Activated gamma-delta T cell (primary cell): ENCODE measurements around the gene COMTD1.

Experiments
- DNase-seq: peaks from one replicate; lab custom pipeline; 2025; lab: John Stamatoyannopoulos, UW

The COMTD1 gene

DNA sequence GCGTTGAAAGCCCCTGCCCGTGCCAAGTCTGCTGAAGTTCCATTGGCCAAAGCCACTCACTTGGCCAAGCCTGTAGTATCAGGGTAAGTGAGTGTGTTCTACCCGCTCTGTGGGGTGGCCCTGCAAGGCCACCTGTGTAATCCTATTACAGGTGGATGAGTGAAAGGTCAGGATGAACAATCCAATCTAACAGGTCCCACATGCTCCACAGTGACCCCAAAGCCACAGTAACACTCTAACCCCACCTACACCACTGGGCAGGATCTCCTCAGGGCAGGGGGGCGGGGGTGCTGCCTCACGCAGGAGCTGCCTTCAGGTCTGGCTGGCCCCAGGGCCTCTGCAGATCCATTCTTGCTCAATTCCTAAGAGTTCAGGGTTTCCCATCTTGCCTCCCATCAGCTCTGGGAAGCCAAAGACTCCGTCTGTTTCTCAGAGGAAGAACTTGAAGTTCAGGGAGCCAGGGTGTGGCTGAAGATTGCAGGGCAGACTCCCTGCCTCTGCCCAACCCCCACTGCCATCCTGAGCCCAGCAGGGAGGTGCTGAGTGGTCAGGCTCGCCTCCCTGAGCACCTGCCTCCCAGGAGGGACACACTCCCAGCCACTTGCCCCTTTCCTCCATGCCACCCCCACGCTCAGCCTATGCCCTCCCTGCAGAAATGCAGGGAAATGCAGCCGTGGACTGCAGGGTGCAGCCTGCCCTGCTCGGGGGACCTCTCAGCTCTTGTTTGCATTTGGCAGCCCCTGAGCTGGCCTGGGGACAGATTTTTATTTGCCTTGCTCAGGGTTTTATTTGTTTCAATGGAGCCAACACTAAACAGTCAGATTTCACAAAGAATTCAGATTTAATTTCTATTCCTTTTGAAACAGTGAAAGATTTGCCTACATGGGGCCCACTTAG lies 9.8 kb upstream of the COMTD1 start:
- no peak for DNase-seq

DNA sequence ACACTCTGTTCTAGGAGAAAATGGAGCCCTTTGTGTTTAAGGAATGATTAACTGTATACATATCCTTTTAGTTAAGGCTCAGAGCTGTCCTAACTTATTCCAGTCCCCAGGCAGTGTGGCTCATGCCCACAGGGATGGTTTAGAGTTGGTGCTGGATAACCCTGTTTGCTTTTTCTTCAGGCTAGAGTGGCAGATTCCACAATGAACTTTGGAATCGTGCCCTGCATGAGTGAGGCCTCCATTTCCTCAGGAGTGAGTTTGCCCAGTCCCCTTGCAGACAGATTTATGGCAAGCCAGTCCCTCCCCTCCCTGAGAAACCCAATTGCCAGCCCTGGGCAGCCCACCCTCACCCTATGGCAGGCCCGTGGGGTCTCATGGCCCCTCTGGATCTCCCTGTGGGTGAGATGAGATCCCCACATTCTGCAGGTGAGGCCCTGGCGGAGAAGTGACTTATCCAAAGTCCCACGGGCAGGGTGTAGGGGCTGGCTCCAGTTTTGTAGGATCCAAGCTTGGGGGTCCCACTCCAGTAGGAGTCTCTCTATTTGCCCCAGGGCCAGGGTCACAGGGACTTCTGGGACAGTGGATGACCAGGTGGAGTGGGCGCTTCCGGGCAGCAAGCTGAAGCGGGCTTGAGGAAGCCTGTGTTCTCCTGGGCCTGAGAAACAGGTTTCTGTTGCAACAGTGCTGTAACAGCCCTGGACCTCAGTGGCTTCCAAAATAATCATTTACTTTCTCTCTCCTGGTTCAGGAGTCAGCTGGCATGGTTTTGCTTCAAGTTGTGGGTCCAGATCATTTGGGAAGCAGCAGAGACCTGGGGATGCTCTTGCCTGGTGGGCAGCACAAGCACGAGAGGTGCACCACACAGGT lies 9.0 kb upstream of the COMTD1 start:
- DNase-seq, result no peak

DNA sequence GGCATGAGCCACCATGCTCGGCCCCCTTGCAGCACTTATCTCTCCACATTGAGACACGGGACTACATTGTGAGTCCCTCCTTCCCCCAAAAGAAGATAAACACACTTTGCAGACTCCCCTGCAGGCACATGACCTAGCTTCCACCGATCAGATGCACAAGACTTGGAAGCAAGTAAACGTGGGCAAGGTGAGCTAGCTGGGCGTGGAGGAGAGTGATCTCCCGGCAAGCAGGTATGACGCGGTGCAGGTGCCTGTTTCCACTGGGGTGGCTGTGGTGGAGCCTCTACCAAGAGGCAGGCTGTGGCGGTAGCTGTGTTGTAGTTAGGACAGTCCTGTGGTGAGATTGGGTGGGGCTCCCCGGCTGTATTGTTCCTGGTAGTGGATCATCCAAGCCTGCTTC lies 7.7 kb upstream of the COMTD1 start:
- DNase-seq, result no peak

DNA sequence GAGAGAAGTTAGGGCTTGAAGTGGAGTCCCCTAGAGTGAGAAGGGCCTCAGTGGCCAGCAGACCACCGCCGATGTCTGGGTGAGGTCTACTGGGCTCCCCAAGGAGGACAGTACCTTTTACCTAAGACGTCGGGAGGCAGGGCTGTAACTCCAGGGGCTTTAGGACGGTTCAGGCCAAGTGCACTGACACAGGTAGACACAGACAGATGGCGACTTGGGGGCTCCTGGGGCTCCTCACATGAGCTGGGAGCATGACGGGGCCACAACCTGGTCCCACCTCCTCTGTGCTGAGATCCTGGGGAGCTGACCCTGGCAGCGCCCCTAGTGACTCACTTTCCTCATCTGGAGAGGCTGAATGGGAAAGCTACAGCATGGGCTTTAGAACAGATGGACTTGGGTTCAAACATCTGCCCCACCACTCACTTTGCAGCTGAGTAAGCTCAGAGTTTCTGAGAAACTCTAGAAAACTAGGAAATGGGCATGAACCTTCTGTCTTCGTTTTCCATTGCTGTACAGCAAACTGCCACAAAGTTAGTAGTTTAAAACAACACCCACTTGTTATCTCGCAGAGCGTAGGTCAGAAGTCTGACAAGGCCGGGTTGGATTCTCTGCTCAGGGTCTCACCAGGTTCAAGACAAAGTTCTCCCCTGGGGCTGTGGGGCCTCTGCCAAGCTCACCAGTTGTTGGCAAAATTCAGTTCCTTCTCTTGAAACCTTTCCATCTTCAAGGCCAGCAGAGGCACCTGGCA lies 4.7 kb upstream of the COMTD1 start:
- DNase-seq, result no peak

DNA sequence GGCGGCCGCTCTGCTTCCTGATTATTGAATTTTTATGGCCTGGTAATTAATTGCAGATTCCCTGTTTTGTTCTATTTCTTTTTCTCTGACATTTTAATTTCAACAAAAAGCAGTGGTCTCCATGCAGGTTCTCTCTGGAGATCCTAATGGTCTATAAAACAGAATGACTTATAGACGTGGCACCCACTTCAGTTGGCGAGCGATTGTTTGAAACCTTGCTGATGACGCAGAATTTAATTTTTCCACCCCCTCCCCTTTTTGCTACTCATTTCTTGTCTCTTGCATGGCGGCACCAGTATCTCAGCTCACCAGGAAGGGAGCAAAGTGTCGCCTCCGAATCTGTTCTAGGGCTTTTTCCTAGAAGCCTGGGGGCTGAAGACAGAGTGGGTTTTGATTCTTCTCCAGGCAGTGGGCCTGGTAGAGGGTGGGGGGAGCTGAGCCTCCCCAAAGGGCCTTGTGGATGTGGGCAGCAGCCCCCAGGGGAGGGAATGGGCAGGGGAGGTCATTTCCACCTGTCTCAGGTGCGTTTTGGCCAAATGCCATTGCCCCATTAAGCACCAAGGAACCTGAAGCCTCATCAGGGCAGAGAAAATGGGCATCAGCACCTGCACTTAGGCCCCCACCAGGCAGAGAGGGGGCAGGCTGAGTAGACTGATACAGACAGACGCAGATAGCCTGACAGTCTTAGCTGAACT lies 3.5 kb upstream of the COMTD1 start:
- DNase-seq, result no peak

DNA sequence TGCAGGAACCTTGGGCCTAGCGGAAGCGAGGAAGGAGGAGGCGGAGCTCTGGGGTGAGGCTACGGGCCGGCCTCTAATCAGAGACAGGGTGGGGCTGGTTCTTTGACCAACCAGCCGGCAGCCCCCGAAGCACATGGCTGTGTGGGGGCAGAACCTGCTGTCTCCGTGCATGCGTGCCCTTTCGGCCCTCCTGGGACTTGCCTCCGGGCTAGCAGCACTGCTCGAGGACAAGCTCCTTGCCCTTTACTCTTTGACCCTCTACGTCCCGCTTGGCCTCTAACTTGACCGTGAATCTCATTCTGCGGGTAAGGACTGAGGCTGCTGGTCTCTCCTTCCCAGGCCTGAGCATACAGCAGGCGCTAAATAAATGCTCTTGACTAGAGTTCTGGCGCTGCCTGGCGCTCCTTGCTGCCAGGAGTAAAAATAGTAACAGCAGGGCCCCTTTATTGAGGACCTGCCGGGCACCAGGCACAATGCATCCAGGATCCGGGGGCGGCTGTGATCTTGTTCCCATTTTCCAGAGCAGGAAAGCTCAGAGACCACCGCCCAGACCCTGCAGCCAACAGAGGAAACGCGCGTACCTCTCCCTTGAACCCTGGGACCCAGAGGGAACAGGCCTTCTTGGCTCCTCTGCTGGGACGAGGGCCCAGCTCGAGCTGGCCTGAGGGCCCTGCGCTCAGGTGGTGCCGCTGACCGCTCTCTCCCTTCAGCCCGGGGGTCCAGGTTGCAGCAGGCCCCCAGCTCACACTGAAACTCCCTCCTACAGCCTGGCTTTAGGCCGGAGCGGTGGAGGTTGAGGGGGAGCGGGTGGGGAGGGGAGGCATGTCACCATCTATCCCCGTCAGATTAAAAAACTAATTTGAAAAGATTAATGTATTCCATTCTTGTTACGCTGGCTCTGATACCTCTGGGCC lies 2.7 kb upstream of the COMTD1 start:
- no peak for DNase-seq

DNA sequence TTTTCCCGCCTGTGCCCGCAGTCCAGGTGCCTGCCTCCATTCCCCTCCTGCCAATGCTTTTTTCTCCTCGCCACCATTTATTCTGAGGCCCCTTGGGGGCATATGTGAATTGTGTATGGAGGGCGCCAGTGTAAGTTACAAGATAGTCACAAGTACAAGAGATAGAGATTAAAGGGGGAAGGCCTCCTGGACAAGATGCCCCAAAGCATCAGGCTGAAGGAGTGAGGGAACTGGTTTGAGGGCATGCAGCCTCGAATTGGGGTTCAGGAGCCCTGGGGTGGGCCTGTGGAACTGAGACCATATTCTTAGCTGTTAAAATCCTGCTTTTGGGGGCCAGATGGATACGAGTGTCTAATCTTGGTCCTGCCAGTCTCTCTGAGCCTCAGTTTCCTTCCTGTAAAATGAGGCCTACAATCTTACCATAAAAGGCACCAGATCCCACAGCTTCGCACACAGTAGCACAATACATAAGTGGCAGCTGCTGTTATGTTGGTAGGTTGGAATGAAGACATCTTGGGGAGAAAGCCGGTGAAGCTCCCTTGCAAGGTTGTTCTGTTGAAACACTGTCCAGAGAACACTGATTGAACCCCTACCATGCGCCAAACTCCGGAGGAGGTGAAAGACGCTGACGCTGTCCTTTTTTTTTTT lies 545 bp upstream of the COMTD1 start:
- no peak for DNase-seq

DNA sequence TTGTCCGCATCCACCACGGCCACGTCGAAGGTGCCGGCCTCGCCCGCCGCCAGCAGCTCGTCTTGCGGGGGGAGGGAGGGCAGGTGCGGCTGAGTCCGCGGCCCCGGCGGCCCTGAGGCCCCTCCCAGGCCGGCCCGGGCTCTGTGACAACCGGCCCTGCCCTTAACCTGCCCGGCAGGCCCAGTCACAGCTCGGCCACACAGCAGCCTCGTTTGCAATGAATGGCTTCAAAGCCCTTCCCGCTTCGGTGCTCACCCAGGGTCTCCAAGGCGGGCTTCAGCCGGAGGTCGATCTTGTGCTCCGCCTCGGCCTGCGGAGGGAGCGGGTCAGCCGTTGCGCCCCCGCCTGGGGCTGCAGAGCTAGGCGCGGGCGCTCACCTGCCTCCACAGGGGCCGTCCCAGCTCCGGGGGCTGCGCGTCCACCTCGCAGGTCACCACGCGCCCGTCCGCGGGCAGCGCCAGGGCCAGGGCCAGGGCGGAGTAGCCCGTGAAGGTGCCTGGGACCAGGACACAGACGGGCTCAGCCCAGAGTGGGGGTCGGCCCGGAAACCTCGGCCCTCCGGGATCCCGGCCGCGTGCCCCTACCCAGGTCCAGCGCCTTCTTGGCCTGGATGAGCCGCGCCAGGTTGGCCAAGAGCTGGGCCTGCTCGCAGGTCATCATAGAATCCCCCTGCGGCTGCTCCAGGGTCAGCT lies 928 bp downstream of the COMTD1 start:
- peak; percentile 25 for DNase-seq

DNA sequence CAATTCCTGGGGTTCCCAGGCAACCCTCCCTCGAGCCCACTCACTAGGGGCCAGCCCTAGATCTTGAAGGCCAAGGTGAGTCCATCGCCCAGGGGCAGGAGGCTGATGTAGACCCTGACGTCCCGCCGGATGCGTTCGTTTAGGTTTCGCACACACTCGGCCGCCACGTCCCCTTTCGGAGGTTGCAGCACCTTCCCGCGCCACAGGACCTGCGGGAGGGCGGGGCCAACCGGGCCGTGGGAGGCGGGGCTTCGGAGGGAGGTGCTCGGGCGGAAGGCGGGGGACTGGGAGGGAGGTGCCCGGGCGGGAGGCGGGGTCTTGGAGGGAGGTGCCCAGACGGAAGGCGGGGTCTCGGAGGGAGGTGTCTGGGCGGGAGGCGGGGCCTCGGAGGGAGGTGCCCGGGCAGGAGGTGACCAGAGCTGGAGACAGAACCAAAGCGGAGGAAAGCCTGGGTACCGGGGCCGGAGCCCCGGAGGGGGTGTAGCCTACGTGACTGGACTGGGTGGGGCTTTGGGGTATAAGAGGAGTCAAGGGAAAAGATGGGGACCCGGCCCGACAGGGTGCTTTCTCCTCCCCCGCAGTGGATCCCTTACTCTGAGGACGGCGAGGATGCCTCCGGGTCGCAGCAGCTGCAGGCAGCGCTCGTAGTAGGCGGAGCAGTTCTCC lies 1.6 kb downstream of the COMTD1 start:
- DNase-seq, result peak; percentile 94

DNA sequence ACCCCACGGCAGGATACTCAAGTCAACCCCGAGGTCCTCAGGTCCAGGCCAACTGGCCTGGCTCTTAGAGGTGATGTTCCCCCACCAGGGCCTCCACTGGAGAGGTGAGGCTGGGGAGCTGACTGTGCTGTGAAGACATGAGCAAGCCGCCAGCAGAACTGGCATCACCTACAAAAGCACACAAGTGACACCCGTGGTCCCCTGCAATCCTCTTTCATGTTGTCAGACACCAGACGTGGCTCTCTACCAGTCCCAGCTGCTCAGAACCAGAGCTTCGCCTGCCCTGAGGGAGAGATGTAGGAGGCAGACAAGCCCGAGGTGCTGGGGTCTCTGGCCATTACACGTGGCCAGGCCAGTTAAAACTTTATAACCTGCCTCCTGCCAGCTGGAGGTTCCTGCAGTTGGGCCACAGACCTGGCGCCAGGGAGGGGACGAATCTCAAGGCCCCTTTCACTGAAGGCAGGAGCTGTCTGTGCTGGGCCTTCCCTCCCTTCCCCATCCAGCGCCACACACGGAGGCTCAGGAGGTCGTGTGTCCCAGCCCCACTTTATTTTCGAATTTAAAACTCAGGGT lies 2.2 kb downstream of the COMTD1 start:
- no peak for DNase-seq

DNA sequence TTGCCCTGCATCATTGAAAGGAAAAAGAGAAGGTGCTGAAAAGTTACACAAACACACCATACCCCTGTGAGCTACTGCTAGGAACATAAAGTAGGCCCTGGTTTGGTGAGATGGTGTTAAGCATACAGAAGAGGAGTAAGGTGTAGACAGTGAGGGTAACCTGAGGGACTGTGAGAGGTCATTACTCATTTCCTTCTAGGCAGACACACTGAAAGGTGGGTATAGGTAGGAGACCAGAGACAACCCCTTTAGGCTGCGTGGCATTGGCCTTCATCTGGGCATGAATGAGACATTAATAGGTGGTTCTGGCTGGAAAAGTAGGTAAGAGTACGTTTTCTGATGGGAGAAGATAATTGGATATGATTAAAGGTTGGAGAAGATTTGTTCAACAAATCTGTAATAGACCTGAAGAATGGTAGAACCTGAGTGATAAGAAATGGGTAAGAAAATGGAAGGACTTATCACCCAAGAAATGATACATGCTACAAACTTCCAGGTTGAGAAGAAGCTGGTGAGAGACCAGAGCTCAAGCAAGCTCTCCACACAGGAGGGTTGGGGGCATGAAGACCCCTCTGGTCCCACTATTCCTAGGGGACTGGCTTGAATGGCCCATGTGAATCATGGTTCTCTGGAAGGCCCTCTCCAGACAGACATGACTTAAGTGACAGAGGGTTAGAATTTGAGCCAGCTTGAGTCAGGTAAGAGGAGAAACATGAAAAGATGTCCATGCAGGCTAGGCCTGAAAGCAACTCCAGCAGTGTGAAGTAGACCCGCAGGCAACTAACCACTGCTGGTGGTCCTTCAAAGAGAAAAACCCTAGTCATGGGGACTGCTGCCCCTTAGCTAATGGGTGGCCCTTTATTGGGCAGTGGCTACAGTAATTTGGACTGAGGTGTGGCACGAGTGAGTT lies 3.8 kb downstream of the COMTD1 start:
- no peak for DNase-seq

DNA sequence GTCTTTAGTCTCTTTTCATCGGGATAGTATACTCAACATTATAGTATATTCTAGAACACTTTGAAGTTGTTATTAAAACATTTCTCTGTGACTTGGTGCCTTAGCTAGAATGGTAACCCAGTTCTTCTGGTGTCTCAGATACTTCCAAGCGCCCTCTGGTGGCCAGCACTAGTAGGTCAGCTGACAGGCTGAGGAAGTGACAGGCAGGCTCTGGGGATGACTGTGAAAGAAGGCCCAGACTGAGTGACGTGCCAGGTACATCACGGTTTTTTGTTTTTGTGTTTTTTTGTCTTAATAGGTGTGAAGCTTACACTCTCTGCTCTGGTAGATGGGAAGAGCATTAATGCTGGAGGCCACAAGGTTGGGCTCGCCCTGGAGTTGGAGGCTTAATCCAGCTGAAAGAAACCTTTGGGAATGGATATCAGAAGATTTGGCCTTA lies 5.1 kb downstream of the COMTD1 start:
- DNase-seq, result no peak

DNA sequence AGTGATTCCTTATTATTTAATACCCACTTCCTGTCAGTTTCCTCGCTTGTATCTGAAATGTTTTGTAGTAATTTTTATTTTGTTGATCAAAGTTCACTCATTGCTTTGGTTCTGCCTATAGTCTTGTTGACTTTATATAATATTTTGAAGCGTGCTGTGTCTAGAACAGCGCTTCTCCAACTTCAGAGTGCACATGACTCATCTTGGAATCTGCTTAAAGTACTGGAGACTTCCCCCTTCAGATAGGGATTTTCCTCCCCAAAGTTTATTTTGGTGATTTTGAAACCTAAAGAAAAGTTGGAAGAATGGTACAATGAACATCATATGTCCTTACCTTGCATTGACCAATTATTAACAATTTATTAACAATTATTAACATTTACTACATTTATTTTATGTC lies 5.8 kb downstream of the COMTD1 start:
- no peak for DNase-seq

DNA sequence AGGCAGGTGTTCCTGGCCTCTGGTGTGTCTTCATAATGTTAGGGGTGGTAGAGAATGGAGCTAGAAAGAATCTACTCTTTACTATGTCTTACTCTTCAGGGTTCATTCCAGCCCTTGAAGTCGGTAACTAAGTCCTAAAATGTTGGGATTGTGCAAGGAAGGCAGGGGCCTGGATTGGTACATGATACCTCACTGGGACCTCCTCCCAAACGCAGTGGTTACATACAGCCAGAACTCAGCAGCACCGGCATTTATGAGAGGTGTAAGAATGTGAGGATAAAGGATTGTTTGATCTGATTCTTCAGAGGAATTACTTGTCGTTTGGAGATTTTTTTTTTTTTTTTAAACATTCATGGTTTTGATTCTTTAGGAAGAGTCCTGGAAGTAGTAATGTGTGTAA lies 6.9 kb downstream of the COMTD1 start:
- no peak for DNase-seq

DNA sequence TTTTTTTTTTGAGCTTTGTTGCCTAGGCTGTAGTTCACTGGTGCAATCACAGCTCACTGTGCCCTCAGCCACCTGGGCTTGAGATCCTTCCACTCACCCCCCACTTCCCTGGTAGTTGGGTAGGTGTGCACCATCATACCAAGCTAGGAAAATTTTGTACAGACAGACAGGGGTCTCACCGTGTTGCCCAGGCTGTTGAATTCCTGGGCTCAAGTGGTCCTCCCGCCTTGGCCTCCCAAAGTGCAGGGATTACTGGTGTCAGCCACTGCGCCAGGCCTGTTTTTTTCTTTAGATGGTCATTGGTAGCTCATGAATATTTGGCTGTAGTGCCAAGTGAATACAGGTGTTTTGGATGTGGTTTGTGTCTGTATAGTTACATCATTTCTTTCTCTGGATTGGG lies 7.5 kb downstream of the COMTD1 start:
- no peak for DNase-seq

DNA sequence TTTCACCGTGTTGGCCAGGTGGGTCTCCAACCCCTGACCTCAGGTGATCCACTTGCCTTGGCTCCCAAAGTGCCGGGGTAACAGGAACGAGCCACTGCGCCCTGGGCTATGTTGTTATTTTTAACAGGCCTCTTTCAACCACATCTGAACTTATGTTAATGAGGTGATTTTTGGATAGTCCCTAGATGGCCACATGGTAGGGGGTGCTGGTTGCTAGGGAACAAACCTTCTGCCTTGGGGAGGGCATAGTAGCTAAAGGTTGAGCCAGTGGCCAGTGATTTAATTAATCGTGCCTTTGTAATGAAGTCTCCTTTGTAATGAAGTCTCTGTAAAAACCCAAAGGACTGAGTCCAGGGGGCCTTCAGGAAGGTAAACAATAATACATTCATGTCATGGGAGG lies 9.1 kb downstream of the COMTD1 start:
- no peak for DNase-seq

DNA sequence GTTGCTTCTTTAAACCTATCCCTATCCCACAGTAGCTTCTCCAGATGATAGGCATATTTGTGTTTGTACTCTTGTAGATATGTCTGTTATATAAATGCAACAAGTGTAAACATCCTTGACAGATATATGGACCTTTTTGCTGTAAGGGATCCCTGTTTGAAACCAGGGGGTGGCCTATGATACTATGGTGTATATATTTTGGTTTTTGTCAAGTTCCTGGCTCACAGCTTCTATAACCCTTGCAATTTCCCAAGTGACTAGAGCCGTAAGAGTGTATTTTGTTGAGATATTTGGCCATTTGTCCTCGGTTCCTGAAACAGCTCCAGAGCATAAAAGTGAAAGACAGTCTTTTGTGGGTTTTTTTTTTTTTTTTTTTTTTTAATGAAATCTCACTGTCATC lies 9.7 kb downstream of the COMTD1 start:
- no peak for DNase-seq
